Omental fat pad (tissue), 4 donors: Measurements from ENCODE around the gene LYPD5. TPM values are rescaled to one million over a fixed set of nuclear protein-coding genes. Genes with fewer than 3 reads are reported as not detected.

Source experiments
- ATAC-seq: fragments of 150-250 bp; one replicate; pipeline ENCODE4 v1.9.1; 2016; ENCODE audit warnings: mild to moderate bottlenecking, moderate library complexity; ENCODE audit not compliant: low FRiP score
- DNase-seq: peaks from one replicate; pipeline ENCODE4 v3.0.0-alpha.2; 2019; ENCODE audit warnings: low spot score
- total RNA-seq, 4 donors: library from RNA; depleted of rRNA; stranded (reverse); fragments of >200 nt; gene quantifications; one replicate each; pipeline ENCODE4 v1.1.0, GENCODE V29; 2016
- TF ChIP-seq, protein P1 (sequence below), 3 donors: fragments of 450-650 bp; IDR thresholded peaks; one replicate each; pipeline ENCODE4 v1.5.1; 2016 to 2017; ENCODE audit warnings: antibody characterized with exemption in 3 of 3, mild to moderate bottlenecking in 3 of 3, moderate library complexity in 2 of 3

Gene LYPD5
- total RNA-seq, 4 donors from 2014 or later = 0.95 to 15.0 (median 2.4) TPM

GRCh38 chr19:43763473-43763939 is 38.7 kb downstream of the LYPD5 start:
- DNase-seq (no peak), ATAC-seq (no peak)
- TF ChIP-seq, protein P1, sequence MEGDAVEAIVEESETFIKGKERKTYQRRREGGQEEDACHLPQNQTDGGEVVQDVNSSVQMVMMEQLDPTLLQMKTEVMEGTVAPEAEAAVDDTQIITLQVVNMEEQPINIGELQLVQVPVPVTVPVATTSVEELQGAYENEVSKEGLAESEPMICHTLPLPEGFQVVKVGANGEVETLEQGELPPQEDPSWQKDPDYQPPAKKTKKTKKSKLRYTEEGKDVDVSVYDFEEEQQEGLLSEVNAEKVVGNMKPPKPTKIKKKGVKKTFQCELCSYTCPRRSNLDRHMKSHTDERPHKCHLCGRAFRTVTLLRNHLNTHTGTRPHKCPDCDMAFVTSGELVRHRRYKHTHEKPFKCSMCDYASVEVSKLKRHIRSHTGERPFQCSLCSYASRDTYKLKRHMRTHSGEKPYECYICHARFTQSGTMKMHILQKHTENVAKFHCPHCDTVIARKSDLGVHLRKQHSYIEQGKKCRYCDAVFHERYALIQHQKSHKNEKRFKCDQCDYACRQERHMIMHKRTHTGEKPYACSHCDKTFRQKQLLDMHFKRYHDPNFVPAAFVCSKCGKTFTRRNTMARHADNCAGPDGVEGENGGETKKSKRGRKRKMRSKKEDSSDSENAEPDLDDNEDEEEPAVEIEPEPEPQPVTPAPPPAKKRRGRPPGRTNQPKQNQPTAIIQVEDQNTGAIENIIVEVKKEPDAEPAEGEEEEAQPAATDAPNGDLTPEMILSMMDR (IDR thresholded peaks at IDR 0.05) = no peak

DNA sequence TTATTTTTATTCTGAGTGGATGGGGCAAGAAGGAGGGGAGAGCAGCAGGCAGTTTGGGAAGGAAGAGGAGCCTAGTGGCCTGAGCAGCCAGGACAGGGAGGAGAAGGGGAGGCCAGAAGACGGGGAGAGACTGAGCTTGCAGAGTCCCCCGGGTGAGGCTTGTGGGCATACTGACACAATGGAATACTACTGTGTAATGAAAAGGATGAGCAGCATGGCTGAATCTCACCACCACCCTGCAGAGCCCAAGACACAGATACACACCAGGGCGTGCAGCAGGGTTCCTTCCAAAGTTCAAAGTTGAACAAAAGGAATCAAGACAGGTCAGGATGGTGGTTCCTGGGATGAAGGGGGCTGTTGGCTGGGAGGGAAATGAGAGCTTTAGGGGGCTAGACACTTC is 39.4 kb downstream of the LYPD5 start:
- ATAC-seq = no peak
- no peak for DNase-seq
- TF ChIP-seq, protein P1 (IDR thresholded peaks at IDR 0.05) = no peak

DNA sequence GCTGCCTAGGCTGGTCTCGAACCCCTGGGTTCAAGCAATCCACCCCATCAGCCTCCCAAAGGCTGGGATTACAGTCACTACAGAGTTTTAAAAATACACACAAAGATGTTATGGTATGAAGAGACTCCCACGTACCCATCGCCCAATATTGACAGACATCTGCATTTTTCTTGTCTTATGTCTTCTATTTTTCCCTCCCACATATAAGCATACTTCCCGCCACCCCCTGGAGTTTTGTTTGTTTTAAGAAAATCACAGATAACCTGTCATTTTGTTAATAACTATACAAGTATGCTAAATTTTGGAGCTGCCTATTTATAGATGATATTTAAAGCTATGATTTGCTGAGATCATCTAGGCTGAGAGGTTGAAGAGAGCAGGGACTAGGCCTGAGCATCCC is 41.3 kb downstream of the LYPD5 start:
- TF ChIP-seq, protein P1 (IDR thresholded peaks at IDR 0.05) = no peak
- DNase-seq (no peak), ATAC-seq (no peak)

DNA sequence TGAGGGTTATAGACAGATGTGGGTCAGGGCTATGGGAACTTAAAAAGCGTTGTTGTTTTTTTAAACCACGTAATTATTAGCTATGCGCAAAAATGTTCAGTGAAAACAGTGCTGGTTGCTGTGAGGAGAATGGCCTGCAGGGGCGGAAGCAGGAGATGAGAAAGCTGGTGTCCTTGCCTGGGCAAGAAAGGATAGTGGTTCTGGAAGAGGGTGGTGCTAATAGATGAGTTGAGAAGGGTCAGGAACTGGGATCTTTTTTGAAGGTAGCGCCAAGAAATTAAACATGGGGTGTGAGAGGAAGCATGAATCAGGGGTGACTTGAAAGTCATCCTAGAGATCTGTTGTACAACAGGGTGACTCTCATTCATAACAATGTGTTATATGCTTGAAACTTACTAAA is 42.7 kb downstream of the LYPD5 start:
- ATAC-seq (no peak), DNase-seq (no peak)
- TF ChIP-seq, protein P1 (IDR thresholded peaks at IDR 0.05) = no peak

DNA sequence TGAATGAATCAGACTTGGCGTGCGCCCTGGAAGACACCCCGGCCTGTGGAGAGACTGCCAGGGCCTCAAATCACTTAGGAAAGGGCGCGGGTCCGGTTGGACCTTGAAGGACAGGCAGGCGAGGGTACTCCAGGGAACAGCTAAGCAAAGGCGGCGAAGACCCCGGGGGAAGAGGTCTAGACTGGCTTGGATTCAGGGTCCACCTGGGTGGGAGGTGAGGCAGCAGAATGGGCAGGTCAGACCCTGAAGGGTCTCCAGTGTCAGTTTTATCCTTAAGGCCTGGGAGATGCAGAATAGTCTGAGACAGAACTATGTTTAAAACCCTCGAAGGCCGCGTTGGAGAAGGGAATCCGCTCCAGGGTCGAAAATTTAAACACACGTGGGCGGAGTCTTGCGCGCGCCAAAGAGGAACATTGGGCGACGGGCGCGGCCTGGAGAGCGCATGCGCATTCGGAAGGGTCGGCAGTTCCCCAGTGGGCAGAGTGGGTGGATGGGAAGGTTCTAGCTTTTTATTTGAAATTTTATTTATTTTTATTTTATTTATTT is 46.9 kb downstream of the LYPD5 start:
- DNase-seq (peak; percentile 52), ATAC-seq (peak; percentile 58)
- TF ChIP-seq, protein P1 (IDR thresholded peaks at IDR 0.05) = no peak

GRCh38 chr19:43754503-43755255 is 47.6 kb downstream of the LYPD5 start, which contains the start of gene SMG9:
Gene SMG9, minus strand, starts transcription at chr19:43754962. Its CDS starts 4,221 bp downstream, at chr19:43750741.
- ATAC-seq (peak; percentile 88), DNase-seq (peak; percentile 93)
- TF ChIP-seq, protein P1 (IDR thresholded peaks at IDR 0.05) = no peak

DNA sequence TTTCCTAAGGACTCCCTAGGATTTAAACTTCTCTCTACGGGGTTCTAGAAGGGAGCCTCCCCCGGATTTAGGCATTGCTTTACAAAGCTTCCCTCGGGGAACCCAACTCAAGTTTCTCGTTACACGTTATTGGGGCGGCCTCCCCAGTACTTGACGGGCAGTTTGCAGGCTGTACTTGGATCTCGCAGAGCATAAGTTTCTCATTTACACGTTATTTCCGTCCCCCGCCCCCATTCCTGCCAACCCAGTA is 48.1 kb downstream of the LYPD5 start:
- ATAC-seq (no peak), DNase-seq (no peak)
- TF ChIP-seq, protein P1 (IDR thresholded peaks at IDR 0.05) = no peak
